ENCODE results near the gene GOLGA1.

The GOLGA1 gene

DNA sequence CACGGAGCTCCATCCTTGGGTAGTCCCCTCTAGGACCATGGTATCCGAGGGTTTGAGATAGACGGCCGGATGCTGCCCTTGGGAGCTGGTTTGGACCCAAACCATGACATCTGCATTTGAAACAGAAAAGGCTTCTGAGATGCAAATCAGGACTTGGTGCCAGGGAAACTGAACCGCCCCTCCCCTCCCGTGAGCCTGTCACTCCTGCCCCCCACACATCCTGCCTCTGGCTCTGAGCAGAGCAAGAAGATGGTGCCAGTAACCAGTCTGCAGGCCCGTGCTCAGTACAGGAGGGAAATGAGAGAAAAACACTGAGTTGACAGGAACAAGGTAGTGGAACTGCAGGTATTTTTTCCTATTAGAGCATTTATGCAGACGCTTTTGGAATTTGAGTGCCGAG lies 60.4 kb downstream of the GOLGA1 start:
- DNase-seq = no peak

DNA sequence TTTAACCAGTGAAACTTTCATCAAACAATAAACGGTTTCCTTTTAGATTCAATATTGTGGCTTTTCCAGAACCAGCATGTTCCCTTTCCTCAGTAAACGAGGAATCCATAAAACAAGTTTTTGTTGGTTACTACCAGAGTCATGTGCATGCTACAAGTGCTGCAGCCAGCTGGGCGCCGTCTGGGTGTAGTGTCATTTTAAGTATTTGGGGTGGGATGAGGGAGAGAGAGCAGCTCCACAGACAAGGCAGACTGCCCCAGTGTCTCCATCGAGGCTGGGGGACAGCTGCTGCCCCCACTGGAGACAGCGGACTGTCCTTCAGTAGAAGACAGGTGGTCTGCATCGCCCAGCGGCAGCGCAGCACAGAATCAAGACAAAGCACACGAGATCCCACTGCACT lies 61.7 kb downstream of the GOLGA1 start:
- no peak for DNase-seq

DNA sequence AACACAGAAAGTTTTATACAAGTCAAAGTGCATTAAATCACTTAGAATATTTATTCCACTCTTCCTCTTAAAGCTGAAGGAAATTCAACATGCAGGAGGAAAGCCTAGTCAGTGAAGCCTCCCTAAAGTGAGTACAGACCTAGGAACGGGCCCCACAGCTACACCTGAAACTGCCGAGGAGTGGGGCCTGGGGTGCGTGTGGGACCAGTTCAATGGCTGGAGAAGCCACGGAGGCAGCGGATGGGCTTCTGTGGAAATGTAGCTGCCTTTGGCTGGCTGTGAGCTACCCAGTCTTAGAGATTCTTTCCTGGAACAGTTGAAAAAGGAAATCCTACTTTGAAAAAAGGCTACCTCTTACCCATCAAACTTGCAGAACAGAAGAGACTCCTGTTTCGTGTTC lies 62.4 kb downstream of the GOLGA1 start:
- DNase-seq = no peak

DNA sequence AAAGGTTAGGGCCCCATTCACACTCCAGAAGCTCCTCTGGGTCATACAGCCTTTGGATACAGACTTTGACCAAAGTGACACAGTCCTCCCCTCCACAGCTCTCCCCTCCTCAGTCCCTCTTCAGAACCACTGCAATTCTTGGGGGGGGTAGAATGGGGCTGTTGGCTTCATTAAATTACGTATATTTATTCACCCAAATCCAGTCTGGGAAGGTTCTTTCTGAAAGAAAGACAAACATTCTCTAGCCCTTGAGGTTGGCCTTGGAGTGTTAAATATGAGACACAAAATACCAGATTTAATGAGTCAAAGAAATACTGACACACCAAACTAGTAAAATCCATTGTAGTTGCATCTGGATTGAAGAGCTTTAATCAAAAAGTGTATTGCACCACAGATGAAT lies 62.9 kb downstream of the GOLGA1 start:
- no peak for DNase-seq

DNA sequence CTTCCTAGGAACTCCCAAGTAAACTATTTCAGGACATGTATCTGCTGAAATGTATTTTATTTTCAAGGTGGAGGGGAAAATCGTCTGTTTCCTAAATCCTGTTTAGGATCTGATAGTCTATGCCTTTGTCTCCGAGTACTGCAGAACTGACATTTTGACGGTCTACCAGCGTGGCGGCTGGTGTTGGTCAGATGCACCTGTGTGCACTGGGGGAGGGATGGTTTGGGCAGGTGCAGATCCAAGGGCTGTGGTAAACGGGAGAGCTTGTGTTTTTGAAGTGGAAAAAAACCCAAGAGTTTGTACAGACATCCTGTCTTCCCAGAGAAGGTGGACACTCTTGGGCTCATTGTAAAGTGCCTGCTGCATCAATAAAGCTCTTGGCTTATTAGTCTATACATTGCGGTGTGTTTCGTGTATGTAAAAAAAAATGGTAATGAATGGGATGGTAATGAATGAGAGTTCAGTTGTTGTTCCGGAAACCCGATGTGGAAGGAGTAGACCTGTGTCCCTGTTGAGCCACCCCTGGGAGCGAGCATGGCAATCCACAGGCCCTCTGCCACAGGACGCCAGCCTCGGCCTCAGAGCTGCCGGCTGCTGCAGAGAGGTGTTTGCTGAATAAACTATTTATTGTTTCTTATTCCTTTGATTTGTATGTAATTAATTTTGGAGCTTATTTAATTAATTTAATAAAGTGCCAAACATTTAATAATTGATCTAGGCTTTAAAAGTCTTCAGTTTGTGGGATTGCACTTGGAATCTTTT lies 63.7 kb downstream of the GOLGA1 start:
- no peak for DNase-seq

DNA sequence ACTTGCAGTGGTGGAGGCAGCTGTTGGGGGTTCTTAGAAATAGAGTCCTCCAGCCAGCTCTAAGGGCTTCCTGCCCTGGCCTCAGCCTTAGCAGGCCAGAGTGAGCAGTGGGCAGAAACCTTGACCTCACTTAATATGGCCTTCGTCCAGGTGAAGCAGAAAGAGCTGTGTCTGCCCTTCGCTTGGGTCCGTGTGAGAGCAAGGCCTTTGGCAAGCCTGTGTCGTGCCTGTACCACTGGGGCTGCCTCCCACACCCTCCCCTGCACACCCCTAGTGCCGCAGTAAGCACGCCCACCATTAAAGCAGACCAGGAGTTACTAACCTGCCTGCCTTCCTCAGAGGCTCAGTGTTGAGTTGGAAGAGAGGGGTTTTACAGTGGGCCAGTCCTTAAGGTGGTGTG lies 65.4 kb downstream of the GOLGA1 start:
- DNase-seq = no peak

DNA sequence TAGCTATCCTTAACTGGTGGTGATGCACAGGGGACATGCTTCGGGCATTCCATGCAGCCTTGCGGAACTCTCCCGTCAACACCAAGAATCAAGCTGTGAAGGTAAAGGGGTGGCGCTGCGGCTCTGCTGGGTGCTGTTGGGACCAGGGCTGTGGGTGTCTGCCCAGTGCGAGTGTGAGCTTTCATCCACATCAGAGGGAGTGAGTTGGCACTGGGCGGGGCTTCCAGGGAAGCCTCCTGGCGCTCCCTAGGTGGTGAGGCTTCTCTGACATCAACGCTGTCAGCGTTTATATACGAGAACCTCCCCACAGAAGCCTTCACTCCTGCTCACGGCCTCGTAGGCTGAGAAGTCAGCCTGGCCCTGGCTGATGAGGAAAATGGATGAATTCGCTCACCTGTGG lies 67.2 kb downstream of the GOLGA1 start:
- DNase-seq = no peak

DNA sequence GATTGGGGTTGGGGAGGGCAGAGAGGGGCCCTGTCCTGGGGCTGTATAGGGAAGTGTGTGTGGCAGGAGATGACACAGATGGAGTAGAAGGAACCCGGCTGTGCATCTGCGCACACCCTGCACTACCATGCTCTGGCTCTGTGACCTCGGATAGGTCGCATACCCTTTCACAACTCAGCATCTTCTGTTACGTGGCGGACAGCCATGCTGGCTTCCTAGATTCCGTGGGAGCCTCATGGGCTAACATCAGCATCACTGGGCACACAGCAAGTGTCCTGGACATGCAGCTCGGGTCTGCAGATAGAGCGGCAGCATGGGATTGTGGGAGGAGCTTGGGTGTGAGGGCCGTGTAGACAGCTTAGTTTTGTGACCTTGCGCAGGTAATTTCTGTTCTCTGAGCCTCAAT lies 69.7 kb downstream of the GOLGA1 start:
- no peak for DNase-seq

DNA sequence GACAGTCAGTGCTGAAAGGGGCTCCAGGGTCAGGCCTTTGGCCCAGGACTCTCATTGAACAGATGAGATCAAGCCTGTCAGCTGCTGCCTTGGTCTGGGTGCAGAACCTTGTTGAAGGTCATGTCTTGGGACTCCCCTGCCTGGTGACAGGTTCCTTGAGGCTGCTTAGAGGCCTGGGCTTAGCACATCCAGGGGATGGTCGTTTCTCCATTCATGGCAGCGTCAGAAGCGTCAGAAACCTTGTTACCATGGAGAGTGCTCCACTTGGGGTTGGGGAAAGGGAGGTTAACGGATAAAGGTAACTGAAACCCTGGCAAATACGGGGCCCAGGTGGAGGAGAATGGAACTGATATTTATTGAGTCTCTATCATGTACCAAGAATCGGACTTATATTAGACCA lies 70.2 kb downstream of the GOLGA1 start:
- DNase-seq = no peak

DNA sequence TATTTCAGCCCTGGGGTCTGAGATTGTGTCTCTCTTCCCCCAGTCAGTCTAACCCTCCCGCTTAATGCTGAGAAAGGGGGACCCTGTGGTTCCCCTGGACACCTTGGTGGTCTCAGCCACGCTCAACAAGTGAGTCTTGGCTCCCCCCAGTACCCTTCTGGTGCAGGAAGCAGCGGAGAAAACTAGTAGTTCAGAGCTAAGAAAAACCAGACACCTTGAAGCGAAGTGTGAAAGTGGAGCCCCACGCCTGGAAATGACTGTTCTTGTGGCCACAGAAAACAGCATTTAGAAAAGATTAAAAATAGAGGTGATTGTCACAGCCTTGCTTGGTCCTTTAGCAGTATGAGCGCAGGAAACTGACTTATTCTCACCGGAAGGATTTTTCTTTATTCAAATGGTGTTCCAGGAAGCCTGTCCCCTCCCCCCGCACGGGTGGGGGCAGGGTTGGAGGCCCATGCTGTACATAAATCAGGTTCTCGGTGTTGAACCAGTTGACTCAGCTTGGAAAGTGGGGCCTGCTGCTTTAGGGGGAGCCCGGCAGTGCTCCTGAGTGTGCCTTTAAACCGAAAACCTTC lies 70.8 kb downstream of the GOLGA1 start:
- peak; percentile 94 for DNase-seq

DNA sequence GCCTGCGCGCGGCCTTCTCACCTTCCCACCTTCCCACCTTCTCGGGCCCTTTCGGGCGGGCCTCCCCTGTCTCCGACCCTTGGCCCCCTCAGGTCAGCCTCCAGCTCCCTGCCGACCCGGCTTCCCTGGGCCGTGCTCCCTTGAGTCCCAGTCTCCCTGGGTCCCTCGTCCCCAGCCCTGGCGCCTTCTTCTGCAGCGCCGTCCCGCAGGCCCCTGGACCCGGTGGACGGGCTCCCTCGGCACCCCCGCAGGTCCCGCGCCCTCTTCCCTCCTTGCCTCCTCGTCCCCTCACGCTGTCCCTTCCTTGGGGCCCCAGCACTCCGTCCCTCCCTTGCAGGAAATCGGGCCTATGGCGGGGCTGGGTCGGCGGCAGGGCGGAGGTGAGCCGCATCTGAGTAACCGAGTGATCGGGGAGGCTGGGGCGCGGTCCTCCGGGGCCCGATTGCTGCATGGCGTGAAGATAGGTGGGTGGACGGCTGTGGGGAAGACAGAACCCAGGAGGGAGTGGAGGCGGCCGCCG lies 71.4 kb downstream of the GOLGA1 start:
- peak; percentile 60 for DNase-seq

DNA sequence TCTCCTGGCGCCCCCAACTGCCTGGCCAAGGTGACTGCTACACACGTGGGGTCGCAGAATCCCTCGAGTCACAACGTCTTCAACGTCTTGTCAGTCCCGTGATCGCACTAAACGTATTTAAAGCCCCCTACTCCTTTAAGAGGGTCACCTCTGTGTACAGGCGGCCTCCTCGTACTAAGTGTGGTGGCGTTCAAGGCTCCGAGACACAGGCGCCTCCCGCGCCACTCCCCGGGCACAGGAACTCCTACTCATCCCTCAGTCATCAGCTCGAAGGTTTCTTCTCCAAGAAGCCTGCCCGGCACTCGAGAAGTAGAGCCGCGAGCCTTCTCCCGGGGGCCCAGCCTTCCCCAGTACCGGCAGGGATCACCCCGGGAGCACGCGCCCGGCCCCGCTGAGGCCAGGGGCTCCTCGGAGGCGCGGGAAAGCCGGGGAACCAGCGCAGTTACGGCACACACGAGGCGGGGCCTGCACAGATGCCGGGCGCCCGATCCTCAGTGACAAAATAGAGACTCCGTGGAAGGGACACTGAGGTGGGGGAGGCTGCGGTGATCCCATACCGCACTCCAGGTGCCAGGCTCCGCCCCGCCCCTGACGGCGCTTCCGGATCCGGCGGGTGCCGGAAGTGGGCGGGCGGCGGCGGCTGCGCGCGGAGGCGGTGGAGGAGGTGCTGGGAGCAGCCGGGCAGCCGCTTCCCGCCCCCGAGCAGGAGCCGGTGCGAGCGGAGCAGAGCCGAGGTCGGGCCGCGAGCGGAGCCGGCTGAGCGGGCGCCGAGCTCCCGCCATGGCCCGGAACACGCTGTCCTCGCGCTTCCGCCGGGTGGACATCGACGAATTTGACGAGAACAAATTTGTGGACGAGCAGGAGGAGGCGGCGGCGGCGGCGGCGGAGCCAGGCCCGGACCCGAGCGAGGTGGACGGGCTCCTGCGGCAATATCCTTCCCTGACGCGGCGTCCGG lies 72.1 kb downstream of the GOLGA1 start:
- peak; percentile 92 for DNase-seq

DNA sequence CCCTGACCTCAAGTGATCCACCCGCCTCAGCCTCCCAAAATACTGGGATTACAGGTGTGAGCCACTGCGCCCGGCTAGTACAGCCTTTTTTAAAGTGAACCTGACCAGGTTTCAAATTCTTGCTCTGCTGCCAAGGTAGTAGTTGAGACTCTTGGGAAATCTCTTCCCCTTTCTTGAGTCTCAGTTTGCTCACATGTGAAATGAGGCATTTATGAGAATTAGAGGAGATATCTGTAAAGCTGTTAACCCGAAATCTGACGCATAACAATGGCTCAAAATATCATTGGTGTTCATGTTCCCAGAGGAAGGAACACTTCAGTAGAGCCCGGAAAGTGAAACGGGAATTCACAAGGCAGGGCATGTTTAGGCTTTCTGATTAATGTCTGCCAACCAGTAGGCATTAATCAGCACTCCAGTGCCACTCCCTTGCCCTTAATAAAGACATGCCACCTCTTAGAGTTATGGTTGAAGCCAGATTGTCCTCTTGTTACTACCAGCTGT lies 77.5 kb downstream of the GOLGA1 start:
- no peak for DNase-seq

DNA sequence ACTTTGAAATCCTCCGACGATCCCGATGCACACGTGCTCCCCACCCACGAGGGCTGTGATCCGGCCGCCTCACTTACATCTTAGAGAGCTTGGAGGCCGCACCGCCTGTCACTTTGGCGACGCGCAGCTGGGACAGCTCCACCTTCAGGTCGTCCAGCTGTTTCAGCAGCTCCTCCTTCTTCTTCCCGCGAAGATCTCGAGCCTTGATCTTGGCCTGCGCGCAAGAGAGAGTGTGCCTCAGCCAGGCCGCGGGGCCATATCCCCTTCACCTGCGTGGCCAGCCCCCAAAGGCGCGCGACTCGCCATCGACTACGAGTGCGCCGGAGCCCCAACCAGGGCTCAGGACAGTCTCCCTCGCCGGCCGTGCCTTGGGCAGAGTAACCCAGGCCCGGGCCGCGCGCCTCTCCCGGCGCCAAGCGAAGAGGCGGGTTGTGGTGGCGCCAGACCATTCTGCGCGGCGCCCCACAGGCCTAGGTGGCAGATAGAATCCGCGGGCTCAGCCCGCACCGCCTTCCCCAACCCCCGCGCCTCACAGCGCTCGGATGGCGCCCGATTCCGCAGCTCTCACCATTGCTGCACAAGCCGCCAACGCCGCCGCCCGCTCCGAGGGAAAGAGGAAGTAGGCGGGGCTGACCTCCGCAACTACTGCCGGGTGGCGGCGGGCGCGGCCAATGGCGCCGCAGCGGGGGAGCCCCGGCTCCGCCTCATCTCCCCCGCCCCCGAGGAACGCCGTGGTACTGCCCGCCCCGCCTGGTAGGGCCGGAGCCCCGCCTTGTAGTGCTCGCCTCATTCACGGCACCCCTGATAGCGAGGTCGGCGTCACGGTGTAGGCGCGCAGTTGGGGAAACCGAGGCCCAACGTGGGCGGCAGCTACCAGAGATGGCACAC lies 79.3 kb downstream of the GOLGA1 start, which contains the start of the genes ARPC5L and RPL35:
ARPC5L (plus strand) TSS at position 789 of the 888 bp plus-strand sequence. CDS start 7,161 bp downstream, outside the sequence.
RPL35 (minus strand) TSS at position 616 of the 888 bp plus-strand sequence; CDS start at position 571, 45 bp downstream.
- DNase-seq = peak; percentile 96

DNA sequence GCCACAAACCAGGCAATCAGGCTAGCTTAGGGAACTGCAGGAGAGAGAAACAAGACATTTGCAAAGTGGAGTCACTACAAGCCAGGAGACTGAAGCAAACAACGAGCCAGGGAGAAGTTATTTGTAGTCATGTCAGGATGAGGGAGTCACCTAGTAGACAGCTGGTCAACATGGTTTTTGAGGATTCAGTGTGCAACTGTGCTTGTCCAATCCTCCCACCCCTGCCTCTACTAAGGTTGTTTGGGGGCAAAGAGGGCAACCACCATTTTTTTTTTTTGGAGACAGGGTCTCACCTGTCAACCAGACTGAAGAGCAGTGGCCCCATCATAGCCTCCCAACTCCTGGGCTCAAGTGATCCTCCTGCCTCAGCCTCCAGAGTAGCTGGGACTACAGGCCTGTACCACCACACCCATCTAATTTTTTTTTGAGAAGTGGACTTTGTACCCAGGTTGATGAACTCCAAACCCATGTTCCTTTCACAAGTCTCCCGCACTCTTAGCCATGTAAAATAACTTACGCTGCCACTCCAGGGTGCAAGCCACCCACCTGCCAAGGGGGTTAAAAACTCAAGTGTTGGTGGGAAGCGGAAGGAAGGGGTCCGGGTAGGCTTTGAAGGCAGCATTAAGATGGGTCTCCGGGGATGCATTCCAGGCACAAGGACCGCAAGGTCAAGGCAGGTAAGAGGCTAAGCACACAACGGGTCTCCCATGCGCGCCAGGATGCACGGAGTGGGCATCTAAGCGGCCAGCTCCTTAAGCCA lies 80.1 kb downstream of the GOLGA1 start:
- DNase-seq = no peak

DNA sequence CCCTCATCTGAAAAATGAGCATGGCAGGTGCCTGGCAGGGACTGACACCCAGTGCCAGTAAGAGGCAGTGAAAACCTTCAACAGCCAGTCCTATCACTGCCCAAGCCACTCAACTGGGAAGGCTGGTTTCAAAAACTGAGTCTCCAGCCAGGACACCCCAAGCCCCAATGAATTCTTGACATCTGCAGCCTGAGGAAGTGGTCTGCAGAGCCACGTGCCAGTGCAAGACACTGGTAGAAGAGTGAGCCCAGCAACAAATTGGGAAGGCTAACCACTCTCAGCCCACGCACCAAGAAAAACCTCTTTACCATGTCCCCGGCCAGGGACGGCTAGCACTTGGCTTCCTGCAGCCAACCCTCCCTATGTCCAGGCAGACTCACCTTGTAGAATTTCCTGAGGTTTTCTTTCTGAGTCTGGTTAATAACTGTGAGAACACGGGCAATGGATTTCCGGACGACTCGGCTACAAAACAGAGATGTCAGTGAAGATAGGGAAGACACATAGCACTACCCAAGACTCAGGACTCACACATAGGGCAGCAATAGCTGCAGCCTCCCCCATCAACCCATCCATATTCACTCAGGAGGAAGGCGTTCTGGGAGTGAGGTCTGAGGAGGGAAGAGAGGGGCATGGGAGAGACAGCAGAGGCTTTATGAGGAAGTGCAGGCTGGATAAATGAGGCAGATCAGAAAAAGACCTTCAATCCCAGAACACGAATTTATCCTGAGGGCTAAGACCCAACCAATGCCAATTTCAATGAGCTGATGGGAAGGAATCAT lies 80.9 kb downstream of the GOLGA1 start:
- no peak for DNase-seq

DNA sequence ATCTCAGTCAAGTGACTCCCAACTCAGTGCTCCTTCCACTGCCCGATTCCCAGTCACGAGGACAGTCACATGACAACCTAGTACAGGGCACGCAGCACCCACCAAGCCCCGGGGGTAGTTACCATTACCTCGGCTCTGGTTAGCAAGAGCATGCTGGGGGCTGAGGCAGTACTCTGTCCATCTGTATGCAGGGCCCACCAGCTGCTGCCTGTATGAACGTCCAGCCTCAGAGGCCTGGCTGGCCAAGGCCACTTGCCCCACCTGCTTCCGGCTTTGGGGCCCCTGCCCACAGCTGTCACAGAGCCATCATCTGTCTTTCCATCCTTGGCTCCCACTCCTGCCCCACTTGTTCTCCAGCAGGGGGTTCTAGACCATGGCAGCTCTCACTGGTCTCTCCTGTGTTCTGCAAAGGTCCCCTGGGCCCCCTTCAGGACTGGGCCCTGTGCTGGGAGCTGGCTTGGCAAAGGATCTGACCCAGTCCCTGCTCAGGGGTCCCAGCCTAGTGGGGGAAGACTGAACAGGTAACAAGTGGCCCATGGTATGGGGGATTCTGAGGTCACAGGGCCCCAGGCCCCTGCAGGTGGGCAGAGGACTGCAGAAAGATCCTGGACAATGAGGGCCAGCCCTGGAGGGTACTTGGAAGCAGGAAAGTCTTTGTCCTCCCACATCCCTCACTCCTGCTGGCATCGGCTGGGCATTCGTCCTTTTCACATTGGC lies 82.4 kb downstream of the GOLGA1 start:
- DNase-seq = no peak

DNA sequence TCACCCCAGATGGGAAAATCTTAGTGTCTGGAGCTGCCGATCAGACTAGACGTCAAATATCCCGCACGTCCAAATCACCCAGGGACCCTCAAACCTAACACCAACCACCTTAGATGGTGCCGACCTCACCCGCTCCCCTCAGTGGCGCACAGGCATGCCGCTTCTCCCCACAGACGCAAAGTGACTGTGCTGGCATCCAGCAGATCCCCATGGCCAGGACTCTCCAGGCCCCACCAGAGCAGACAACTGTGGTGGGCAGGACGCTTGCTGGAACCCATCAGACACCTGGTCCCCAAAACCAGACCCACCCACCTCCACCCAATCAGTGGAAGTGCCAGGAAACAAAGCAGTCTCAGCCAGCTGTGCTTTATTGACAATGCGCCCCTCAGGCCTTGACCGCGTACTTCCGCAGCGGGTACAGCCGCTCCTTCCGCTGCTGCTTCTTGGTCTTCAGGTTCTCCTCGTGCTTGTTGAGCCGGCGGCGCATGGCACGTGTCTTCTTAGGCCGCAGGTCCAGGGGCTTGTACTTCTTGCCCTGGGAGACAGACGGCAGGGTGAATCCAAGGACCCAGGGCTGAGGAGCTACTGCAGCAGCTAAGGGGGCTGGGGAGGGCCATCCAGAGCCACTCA lies 83.2 kb downstream of the GOLGA1 start:
- no peak for DNase-seq

Data from stimulated activated CD4-positive, alpha-beta T cell treated with anti-CD3 and anti-CD28 coated beads, Interleukin-1b, Interleukin-23, amount 100 ng/mL, for 48 hours (primary cell).